ENCODE data around the gene ADCY2. TPM values are rescaled to one million over a fixed set of nuclear protein-coding genes. Genes with fewer than 3 reads are reported as not detected.

Gene ADCY2
- total RNA-seq, 1 experiment from 2014 or later, result 0.34 TPM

DNA sequence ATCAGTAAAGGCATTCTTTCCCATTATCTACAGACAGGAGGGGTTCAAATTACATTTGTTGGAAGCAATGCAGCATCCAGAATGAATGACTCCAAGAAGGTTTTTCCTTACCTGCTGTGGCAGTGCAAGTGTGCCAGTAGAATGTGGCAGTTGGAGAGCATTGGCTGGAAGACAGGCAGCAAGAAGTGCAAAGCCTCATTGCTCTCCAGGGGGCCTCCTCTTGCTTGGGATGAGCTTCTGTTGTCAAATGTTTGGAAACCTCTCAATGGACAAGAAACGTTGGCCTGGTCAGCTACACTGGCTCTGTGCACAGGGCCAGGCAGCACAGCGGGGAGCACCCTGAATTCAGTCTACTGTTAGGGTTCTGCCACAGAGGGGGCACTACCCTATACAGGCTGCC lies 226.6 kb downstream of the ADCY2 start:
- H3K36me3 ChIP-seq (ENCODE audit: insufficient read depth, low read length, poor library complexity, severe bottlenecking), result no peaks in the 10 kb centered on the region
- BruUV-seq (replicated peaks), result no TSS peak
- intact Hi-C loops (cut with micrococcal nuclease; ENCODE audit: unreplicated experiment), result no loop called here
- no peak for DNase-seq (ENCODE audit: low spot score)
- no peaks in the 10 kb centered on the region for H3K4me1 ChIP-seq (ENCODE audit: insufficient read depth, low read length, poor library complexity, severe bottlenecking)
- ChIA-PET CTCF (no interaction called here), POLR2A (ENCODE audit: low non-redundant PET) (no interaction called here)
- no peaks in the 10 kb centered on the region for H3K27me3 ChIP-seq (replicated peaks; ENCODE audit: insufficient read depth, low read depth, low read length, poor library complexity)
- H3K27ac ChIP-seq (ENCODE audit: low read depth, low read length, poor library complexity, severe bottlenecking), result no peak overlapping the region
- no peak for TF ChIP-seq EZH2 (IDR thresholded peaks at IDR 0.05; ENCODE audit: borderline replicate concordance, low read depth, low read length, poor library complexity, severe bottlenecking)
- TF ChIP-seq, protein P1, sequence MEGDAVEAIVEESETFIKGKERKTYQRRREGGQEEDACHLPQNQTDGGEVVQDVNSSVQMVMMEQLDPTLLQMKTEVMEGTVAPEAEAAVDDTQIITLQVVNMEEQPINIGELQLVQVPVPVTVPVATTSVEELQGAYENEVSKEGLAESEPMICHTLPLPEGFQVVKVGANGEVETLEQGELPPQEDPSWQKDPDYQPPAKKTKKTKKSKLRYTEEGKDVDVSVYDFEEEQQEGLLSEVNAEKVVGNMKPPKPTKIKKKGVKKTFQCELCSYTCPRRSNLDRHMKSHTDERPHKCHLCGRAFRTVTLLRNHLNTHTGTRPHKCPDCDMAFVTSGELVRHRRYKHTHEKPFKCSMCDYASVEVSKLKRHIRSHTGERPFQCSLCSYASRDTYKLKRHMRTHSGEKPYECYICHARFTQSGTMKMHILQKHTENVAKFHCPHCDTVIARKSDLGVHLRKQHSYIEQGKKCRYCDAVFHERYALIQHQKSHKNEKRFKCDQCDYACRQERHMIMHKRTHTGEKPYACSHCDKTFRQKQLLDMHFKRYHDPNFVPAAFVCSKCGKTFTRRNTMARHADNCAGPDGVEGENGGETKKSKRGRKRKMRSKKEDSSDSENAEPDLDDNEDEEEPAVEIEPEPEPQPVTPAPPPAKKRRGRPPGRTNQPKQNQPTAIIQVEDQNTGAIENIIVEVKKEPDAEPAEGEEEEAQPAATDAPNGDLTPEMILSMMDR (conservative IDR thresholded peaks at IDR 0.05; ENCODE audit: low read depth, low read length), result no peak
- H3K9me3 ChIP-seq (ENCODE audit: low read depth, low read length, poor library complexity, severe bottlenecking), result no peaks in the 10 kb centered on the region
- H3K4me3 ChIP-seq (ENCODE audit: low read depth, low read length, poor library complexity, severe bottlenecking), result no peak overlapping the region

DNA sequence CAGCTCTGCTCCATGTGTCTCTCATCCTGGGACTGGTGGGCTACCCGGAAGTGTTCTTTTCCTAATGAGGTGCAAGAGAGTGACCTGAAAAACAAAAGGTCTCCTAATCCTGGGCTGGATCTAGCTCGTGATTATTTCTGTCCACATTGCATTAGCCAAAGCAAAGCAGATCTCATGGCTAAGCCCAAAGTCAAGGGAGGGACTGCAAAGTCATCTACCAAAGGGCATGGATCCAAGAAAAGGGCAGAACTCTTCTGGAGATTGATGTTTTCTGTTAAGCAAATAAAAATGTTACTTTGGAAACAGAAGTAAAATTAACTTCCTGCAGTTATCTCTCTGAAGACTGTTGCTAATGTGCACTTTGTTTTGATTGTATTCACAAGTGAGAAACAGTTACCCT lies 229.8 kb downstream of the ADCY2 start:
- DNase-seq (ENCODE audit: low spot score), result no peak
- no TSS peak for BruUV-seq (replicated peaks)
- H3K4me3 ChIP-seq (ENCODE audit: low read depth, low read length, poor library complexity, severe bottlenecking), result no peak overlapping the region
- no peaks in the 10 kb centered on the region for H3K9me3 ChIP-seq (ENCODE audit: low read depth, low read length, poor library complexity, severe bottlenecking)
- H3K36me3 ChIP-seq (ENCODE audit: insufficient read depth, low read length, poor library complexity, severe bottlenecking), result no peaks in the 10 kb centered on the region
- H3K27ac ChIP-seq (ENCODE audit: low read depth, low read length, poor library complexity, severe bottlenecking), result no peak overlapping the region
- intact Hi-C loops (cut with micrococcal nuclease; ENCODE audit: unreplicated experiment), result no loop called here
- POLR2A ChIA-PET (ENCODE audit: low non-redundant PET), result no interaction called here
- no peaks in the 10 kb centered on the region for H3K27me3 ChIP-seq (replicated peaks; ENCODE audit: insufficient read depth, low read depth, low read length, poor library complexity)
- TF ChIP-seq EZH2 (IDR thresholded peaks at IDR 0.05; ENCODE audit: borderline replicate concordance, low read depth, low read length, poor library complexity, severe bottlenecking), result no peak
- TF ChIP-seq, protein P1 (conservative IDR thresholded peaks at IDR 0.05; ENCODE audit: low read depth, low read length), result no peak
- CTCF ChIA-PET, result no interaction called here
- no peaks in the 10 kb centered on the region for H3K4me1 ChIP-seq (ENCODE audit: insufficient read depth, low read length, poor library complexity, severe bottlenecking)

DNA sequence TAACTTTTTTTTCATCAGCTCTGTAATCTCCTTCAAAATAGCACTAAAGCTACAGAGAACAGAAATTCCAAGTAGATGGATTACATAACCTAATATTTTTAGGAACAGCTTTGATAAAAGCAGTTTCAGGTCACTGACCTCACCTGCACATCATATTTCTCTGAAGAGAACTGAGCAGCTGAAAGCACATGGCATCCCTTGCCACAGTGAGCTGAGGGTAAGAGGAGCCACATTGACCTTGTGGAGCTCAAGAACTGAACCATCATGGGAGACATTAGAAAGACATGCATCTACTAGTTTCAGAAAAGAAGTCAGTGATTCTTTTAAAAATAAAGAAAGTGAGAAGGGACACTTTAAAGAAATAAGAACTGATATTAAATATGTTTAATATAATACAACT lies 232.3 kb downstream of the ADCY2 start:
- Histone ChIP-seq H3K4me1 (ENCODE audit: insufficient read depth, low read length, poor library complexity, severe bottlenecking) (no peaks in the 10 kb centered on the region), H3K36me3 (ENCODE audit: insufficient read depth, low read length, poor library complexity, severe bottlenecking) (no peaks in the 10 kb centered on the region), H3K4me3 (ENCODE audit: low read depth, low read length, poor library complexity, severe bottlenecking) (no peak overlapping the region), H3K27ac (ENCODE audit: low read depth, low read length, poor library complexity, severe bottlenecking) (no peak overlapping the region), H3K9me3 (ENCODE audit: low read depth, low read length, poor library complexity, severe bottlenecking) (no peaks in the 10 kb centered on the region), H3K27me3 (replicated peaks; ENCODE audit: insufficient read depth, low read depth, low read length, poor library complexity) (no peaks in the 10 kb centered on the region)
- no peak for DNase-seq (ENCODE audit: low spot score)
- intact Hi-C loops (cut with micrococcal nuclease; ENCODE audit: unreplicated experiment), result no loop called here
- CTCF ChIA-PET, result no interaction called here
- POLR2A ChIA-PET (ENCODE audit: low non-redundant PET), result no interaction called here
- no TSS peak for BruUV-seq (replicated peaks)
- TF ChIP-seq EZH2 (IDR thresholded peaks at IDR 0.05; ENCODE audit: borderline replicate concordance, low read depth, low read length, poor library complexity, severe bottlenecking), result no peak
- TF ChIP-seq, protein P1 (conservative IDR thresholded peaks at IDR 0.05; ENCODE audit: low read depth, low read length), result no peak
